Activated CD8-positive, alpha-beta T cell treated with anti-CD3 and anti-CD28 coated beads for 36 hours (primary cell): ENCODE measurements around the gene CANT1. TPM values are rescaled to one million over a fixed set of nuclear protein-coding genes. Genes with fewer than 3 reads are reported as not detected.

ENCODE experiments used
- ATAC-seq: fragments of 200-7000 bp; cut with Tn5 transposase; one replicate; pipeline ENCODE4 v1.10.0; 2021; ENCODE audit warnings: mild to moderate bottlenecking, moderate library complexity
- CTCF ChIA-PET: fragments of 350-600 bp; sonication (Branson Sonifier 250); formaldehyde crosslinking; loops from one replicate; lab custom pipeline; 2021; ENCODE audit warnings: antibody characterized with exemption; lab: Charles Lee
- POLR2A ChIA-PET: fragments of 350-600 bp; sonication (Branson Sonifier 250); formaldehyde crosslinking; loops from one replicate; lab custom pipeline; 2021; ENCODE audit warnings: antibody characterized with exemption; lab: Charles Lee
- DNase-seq: peaks from one replicate; pipeline ENCODE4 v3.0.0-alpha.2; 2020
- H3K27ac Mint-ChIP-seq: one replicate; pipeline ENCODE4 v1.8.0; 2021; ENCODE audit warnings: mild to moderate bottlenecking, mixed read lengths
- H3K27me3 Mint-ChIP-seq: one replicate; pipeline ENCODE4 v1.8.0; 2021; ENCODE audit warnings: mixed read lengths
- H3K36me3 Mint-ChIP-seq: one replicate; pipeline ENCODE4 v1.8.0; 2021; ENCODE audit warnings: low read depth, mixed read lengths
- H3K4me1 Mint-ChIP-seq: one replicate; pipeline ENCODE4 v1.8.0; 2021; ENCODE audit warnings: low read depth, mixed read lengths
- H3K4me3 Mint-ChIP-seq: one replicate; pipeline ENCODE4 v1.8.0; 2021; ENCODE audit warnings: mild to moderate bottlenecking, moderate library complexity, mixed read lengths
- H3K9me3 Mint-ChIP-seq: one replicate; pipeline ENCODE4 v1.8.0; 2021; ENCODE audit warnings: mixed read lengths
- CTCF ChIP-seq: fragments of 200-600 bp; IDR thresholded peaks from one replicate; pipeline ENCODE4 v1.8.0; 2022; ENCODE audit warnings: antibody characterized with exemption, mild to moderate bottlenecking
- intact Hi-C: fragments of 100-400 bp; cut with micrococcal nuclease; formaldehyde crosslinking; loops from one replicate; pipeline ENCODE4 v1.10.0; 2022
- total RNA-seq, 2 experiments: library from RNA; stranded (reverse); gene quantifications; one replicate each; pipeline ENCODE4 v1.2.3, GENCODE V29; 2021

The CANT1 gene
- total RNA-seq, 2 experiments from 2014 or later: 41.4 to 48.2 TPM

GRCh38 chr17:78993241-78993956, 16.2 kb downstream of the CANT1 start:
- peak; percentile 91 for TF ChIP-seq CTCF
- Mint-ChIP-seq H3K9me3 (no peaks in the 10 kb centered on the region), H3K36me3 (peaks cover 36% of the 10 kb centered on the region), H3K4me1 (peaks cover 5% of the 10 kb centered on the region), H3K27me3 (no peaks in the 10 kb centered on the region), H3K4me3 (no peak overlapping the region), H3K27ac (peak overlapping the region; percentile 25)
- ChIA-PET POLR2A (no interaction called here), CTCF (interaction anchor here (0.7 to 1.8 kb wide), 5 partner anchors 12 to 21 kb away, joined by 3 to 4 read pairs (median 3); partner anchors contain the start of gene CANT1)
- DNase-seq (peak; percentile 76), ATAC-seq (peak; percentile 72)
- intact Hi-C loops: no loop called here

GRCh38 chr17:78992542-78993212, 16.9 kb downstream of the CANT1 start:
- intact Hi-C loops: no loop called here
- peaks cover 35% of the 10 kb centered on the region for H3K36me3 Mint-ChIP-seq
- H3K9me3 Mint-ChIP-seq: no peaks in the 10 kb centered on the region
- H3K4me3 Mint-ChIP-seq: no peak overlapping the region
- no peaks in the 10 kb centered on the region for H3K27me3 Mint-ChIP-seq
- peak overlapping the region; percentile 25 for H3K27ac Mint-ChIP-seq
- no peak for DNase-seq
- TF ChIP-seq CTCF: no peak
- POLR2A ChIA-PET: no interaction called here
- CTCF ChIA-PET: interaction anchor here (0.7 to 1.8 kb wide), 3 partner anchors 15 to 21 kb away, joined by 3 to 4 read pairs (median 3); partner anchors contain the start of gene CANT1
- ATAC-seq: no peak
- peaks cover 5% of the 10 kb centered on the region for H3K4me1 Mint-ChIP-seq

GRCh38 chr17:78991906-78992532, 17.5 kb downstream of the CANT1 start:
- no peak for TF ChIP-seq CTCF
- Mint-ChIP-seq H3K27ac (no peak overlapping the region), H3K36me3 (peaks cover 34% of the 10 kb centered on the region), H3K9me3 (no peaks in the 10 kb centered on the region), H3K4me3 (no peak overlapping the region), H3K27me3 (no peaks in the 10 kb centered on the region), H3K4me1 (peaks cover 6% of the 10 kb centered on the region)
- POLR2A ChIA-PET: no interaction called here
- ATAC-seq (no peak), DNase-seq (peak; percentile 1)
- CTCF ChIA-PET: interaction anchor here (0.9 to 1.2 kb wide), 3 partner anchors 10 to 126 kb away, joined by 3 read pairs; no protein-coding TSS in a partner anchor
- intact Hi-C loops: no loop called here

GRCh38 chr17:78991017-78991738, 18.4 kb downstream of the CANT1 start:
- H3K9me3 Mint-ChIP-seq: no peaks in the 10 kb centered on the region
- no peak overlapping the region for H3K4me3 Mint-ChIP-seq
- peaks cover 30% of the 10 kb centered on the region for H3K36me3 Mint-ChIP-seq
- ATAC-seq: no peak
- no peak overlapping the region for H3K27ac Mint-ChIP-seq
- peaks cover 15% of the 10 kb centered on the region for H3K4me1 Mint-ChIP-seq
- no peaks in the 10 kb centered on the region for H3K27me3 Mint-ChIP-seq
- ChIA-PET POLR2A (no interaction called here), CTCF (interaction anchor here (0.9 to 1.2 kb wide), 3 partner anchors 9 to 125 kb away, joined by 3 read pairs; no protein-coding TSS in a partner anchor)
- intact Hi-C loops: no loop called here
- TF ChIP-seq CTCF: no peak
- no peak for DNase-seq
